Measurements from ENCODE around the gene PLA2G4A. TPM values are rescaled to one million over a fixed set of nuclear protein-coding genes. Genes with fewer than 3 reads are reported as not detected.

The PLA2G4A gene
- total RNA-seq, 4 donors from 2014 or later, result 8.7 to 32.7 (median 19.5) TPM

- Histone ChIP-seq H3K27ac (no peak overlapping the region), H3K36me3 (no peaks in the 10 kb centered on the region), H3K4me3 (no peak overlapping the region), H3K4me1 (no peaks in the 10 kb centered on the region), H3K27me3 (no peaks in the 10 kb centered on the region), H3K9me3 (no peaks in the 10 kb centered on the region)
- TF ChIP-seq CTCF (IDR thresholded peaks at IDR 0.05) (no peak), POLR2A (IDR thresholded peaks at IDR 0.05) (no peak)
- DNase-seq, result no peak
- intact Hi-C loops (cut with DNase I; ENCODE audit: low total_unique reads), result no loop called here
These were observed 189.5 kb downstream of the PLA2G4A start for GRCh38 chr1:187018291-187018690.

- no peaks in the 10 kb centered on the region for H3K27me3 ChIP-seq
- TF ChIP-seq POLR2A (IDR thresholded peaks at IDR 0.05), result no peak
- TF ChIP-seq CTCF (IDR thresholded peaks at IDR 0.05), result no peak
- H3K4me1 ChIP-seq, result no peaks in the 10 kb centered on the region
- intact Hi-C loops (cut with DNase I; ENCODE audit: low total_unique reads), result no loop called here
- H3K36me3 ChIP-seq, result no peaks in the 10 kb centered on the region
- H3K4me3 ChIP-seq, result no peak overlapping the region
- H3K27ac ChIP-seq, result no peak overlapping the region
- DNase-seq, result no peak
- peaks cover 0 to 9% of the 10 kb centered on the region in 2 donors for H3K9me3 ChIP-seq
These were observed 198.5 kb downstream of the PLA2G4A start for GRCh38 chr1:187027253-187027652.

- TF ChIP-seq CTCF (IDR thresholded peaks at IDR 0.05) (no peak), POLR2A (IDR thresholded peaks at IDR 0.05) (no peak)
- Histone ChIP-seq H3K27ac (no peak overlapping the region), H3K9me3 (peaks cover 0 to 9% of the 10 kb centered on the region in 2 donors), H3K4me3 (no peak overlapping the region), H3K4me1 (no peaks in the 10 kb centered on the region), H3K27me3 (no peaks in the 10 kb centered on the region), H3K36me3 (no peaks in the 10 kb centered on the region)
- no peak for DNase-seq
- intact Hi-C loops (cut with DNase I; ENCODE audit: low total_unique reads), result no loop called here
These were observed 203.7 kb downstream of the PLA2G4A start for GRCh38 chr1:187032316-187032981.

GRCh38 chr1:187032982-187033692 lies 204.4 kb downstream of the PLA2G4A start:
- Histone ChIP-seq H3K36me3 (no peaks in the 10 kb centered on the region), H3K4me1 (no peaks in the 10 kb centered on the region), H3K27ac (no peak overlapping the region), H3K27me3 (no peaks in the 10 kb centered on the region), H3K4me3 (no peak overlapping the region), H3K9me3 (peaks cover 0 to 9% of the 10 kb centered on the region in 2 donors)
- TF ChIP-seq CTCF (IDR thresholded peaks at IDR 0.05) (no peak), POLR2A (IDR thresholded peaks at IDR 0.05) (no peak)
- DNase-seq, result no peak
- intact Hi-C loops (cut with DNase I; ENCODE audit: low total_unique reads), result no loop called here

- no peak for DNase-seq
- no peaks in the 10 kb centered on the region for H3K4me1 ChIP-seq
- no peak overlapping the region for H3K4me3 ChIP-seq
- intact Hi-C loops (cut with DNase I; ENCODE audit: low total_unique reads), result no loop called here
- H3K27me3 ChIP-seq, result no peaks in the 10 kb centered on the region
- no peaks in the 10 kb centered on the region for H3K36me3 ChIP-seq
- TF ChIP-seq CTCF (IDR thresholded peaks at IDR 0.05) (no peak), POLR2A (IDR thresholded peaks at IDR 0.05) (no peak)
- H3K27ac ChIP-seq, result no peak overlapping the region
- peaks cover 0 to 3% of the 10 kb centered on the region in 2 donors for H3K9me3 ChIP-seq
These were observed 205.1 kb downstream of the PLA2G4A start for GRCh38 chr1:187033693-187034390.
